Psoas muscle (tissue), 8 donors: ENCODE results near the gene VSTM2B. TPM values are rescaled to one million over a fixed set of nuclear protein-coding genes. Genes with fewer than 3 reads are reported as not detected.

ENCODE experiments used
- ATAC-seq, 4 donors: fragments of 200-7000 bp; cut with Tn5 transposase; one replicate each; pipeline ENCODE4 v1.9.1; 2020; ENCODE audit warnings: moderate library complexity in 3 of 4, mild to moderate bottlenecking in 2 of 4
- DNase-seq, 2 donors: peaks; one replicate each; pipeline ENCODE4 v3.0.0-alpha.2; 2020
- H3K27ac ChIP-seq: fragments of 200-600 bp; one replicate; pipeline ENCODE4 v1.8.0; 2022
- H3K27me3 ChIP-seq, 3 donors: fragments of 200-600 bp in 1 of 3; one replicate each; pipeline versions ENCODE4 v1.6.1 to v1.8.0; 2013 to 2022; ENCODE audit warnings: low read length in 2 of 3, mild to moderate bottlenecking in 2 of 3, moderate library complexity in 1 of 3; ENCODE audit not compliant: insufficient read depth in 3 of 3
- H3K36me3 ChIP-seq, 2 donors: fragments of 200-600 bp in 1 of 2; one replicate each; pipeline versions ENCODE4 v1.6.1 to v1.8.0; 2013 to 2022; ENCODE audit warnings: low read depth in 1 of 2, mild to moderate bottlenecking in 1 of 2, moderate library complexity in 1 of 2; ENCODE audit not compliant: insufficient read depth in 1 of 2
- H3K4me1 ChIP-seq: fragments of 200-600 bp; one replicate; pipeline ENCODE4 v1.8.0; 2022
- H3K4me3 ChIP-seq: fragments of 200-600 bp; one replicate; pipeline ENCODE4 v1.8.0; 2022; ENCODE audit warnings: mild to moderate bottlenecking
- H3K9me3 ChIP-seq: fragments of 200-600 bp; one replicate; pipeline ENCODE4 v1.8.0; 2022
- CTCF ChIP-seq: fragments of 200-600 bp; IDR thresholded peaks from one replicate; pipeline ENCODE4 v1.8.0; 2022; ENCODE audit warnings: antibody characterized with exemption
- WGBS, 3 donors: extraction: QIAGEN DNeasy Blood & Tissue Kit; methylation state at CpG; one replicate each; pipeline versions ENCODE4 v1.1.6 to v1.1.7; 2013; 5-methylcytosine and 5-hydroxymethylcytosine counted together
- intact Hi-C, 2 donors: fragments of 100-400 bp; cut with DNase I; formaldehyde crosslinking; loops; one replicate each; pipeline versions ENCODE4 v1.11.0 to v1.14.2; 2022
- polyA plus RNA-seq, 3 donors: library from polyadenylated mRNA; stranded (reverse); fragments of 200-250 nt; gene quantifications; one replicate each; pipeline ENCODE4 v1.2.3, GENCODE V29; 2013
- total RNA-seq, 4 donors: library from RNA; stranded (reverse); fragmentation: NEBNext Ultra II Directional in 2 of 4; extraction: Animal tissue kit (Norgen Biotek cat#: 25700) in 2 of 4; gene quantifications; one replicate each; pipeline versions ENCODE4 v1.2.1 to v1.2.4, GENCODE V29; 2021 to 2023
- donor health status: healthy with polysubstance abuse.
- donor health status: DM: no; HTN: no; CAD: no; lungs with moderate emphysema.
- donor health status: Bipolar disorder and iron deficiency.
- donor health status: healthy.
- donor health status: DM: yes; HTN: yes; CAD: no.
- donor health status: DM: no; HTN: no; CAD: no.
- donor health status: DM: no; HTN: no; CAD: no.
- donor health status: DM: yes; HTN: yes; CAD: no.

Gene VSTM2B
- total and polyA plus RNA-seq, 7 donors = not detected

GRCh38 chr19:29609636-29610035, 83.8 kb downstream of the VSTM2B start:
- H3K9me3 ChIP-seq = no peaks in the 10 kb centered on the region
- no peak for DNase-seq
- peak overlapping the region; percentile 71 for H3K27ac ChIP-seq

GRCh38 chr19:29610213-29610573, 84.4 kb downstream of the VSTM2B start:
- Histone ChIP-seq H3K27ac (peak overlapping the region; percentile 71), H3K36me3 (peaks cover 0 to 64% of the 10 kb centered on the region in 2 donors), H3K4me3 (no peak overlapping the region), H3K9me3 (no peaks in the 10 kb centered on the region), H3K27me3 (no peaks in the 10 kb centered on the region), H3K4me1 (peaks cover 19% of the 10 kb centered on the region)
- ATAC-seq = no peak
- DNase-seq = no peak
- intact Hi-C loops = loop anchor here (1.0 to 10.0 kb wide), 5 partner anchors 53 to 265 kb away; no protein-coding TSS in a partner anchor
- 71 to 81% (median 72%) methylated on average over 21 to 22 of the region's 22 CpGs for WGBS, 3 donors
- no peak for TF ChIP-seq CTCF

More at GRCh38 chr19:29609636-29610035, 83.8 kb downstream of the VSTM2B start:
- ATAC-seq = no peak
- no peak overlapping the region for H3K4me3 ChIP-seq
- H3K4me1 ChIP-seq = peaks cover 22% of the 10 kb centered on the region
- intact Hi-C loops = loop anchor here (1.0 to 10.0 kb wide), 5 partner anchors 53 to 265 kb away; no protein-coding TSS in a partner anchor
- 91 to 93% (median 92%) methylated on average over 11 of the region's 11 CpGs for WGBS, 3 donors
- peaks cover 0 to 58% of the 10 kb centered on the region in 2 donors for H3K36me3 ChIP-seq
- no peak for TF ChIP-seq CTCF
- H3K27me3 ChIP-seq = no peaks in the 10 kb centered on the region

- DNase-seq = peak; percentile 82 to 90
- WGBS, 3 donors = 35 to 40% (median 36%) methylated on average over 19 of the region's 19 CpGs
- peak overlapping the region; percentile 71 for H3K27ac ChIP-seq
- peaks cover 16% of the 10 kb centered on the region for H3K4me1 ChIP-seq
- H3K27me3 ChIP-seq = no peaks in the 10 kb centered on the region
- intact Hi-C loops = loop anchor here (1.0 to 10.0 kb wide), 5 partner anchors 52 to 264 kb away; no protein-coding TSS in a partner anchor
- peaks cover under 1 to 69% of the 10 kb centered on the region in 2 donors for H3K36me3 ChIP-seq
- TF ChIP-seq CTCF = peak; percentile 89
- ATAC-seq = peak; percentile 83 to 86 (median 86)
- no peak overlapping the region for H3K4me3 ChIP-seq
- H3K9me3 ChIP-seq = no peaks in the 10 kb centered on the region
Measured at GRCh38 chr19:29610574-29611271, 84.9 kb downstream of the VSTM2B start.

GRCh38 chr19:29612121-29612520, 86.3 kb downstream of the VSTM2B start:
- no peak for ATAC-seq
- 91 to 95% (median 92%) methylated on average over 9 of the region's 9 CpGs for WGBS, 3 donors

More at GRCh38 chr19:29612121-29612520, 86.3 kb downstream of the VSTM2B start:
- Histone ChIP-seq H3K4me1 (peaks cover 12% of the 10 kb centered on the region), H3K27ac (no peak overlapping the region), H3K27me3 (no peaks in the 10 kb centered on the region), H3K9me3 (no peaks in the 10 kb centered on the region), H3K4me3 (no peak overlapping the region), H3K36me3 (peaks cover 3 to 79% of the 10 kb centered on the region in 2 donors)
- intact Hi-C loops = loop anchor here in 1 of 2 donors (10.0 kb wide), 1 partner anchor 263 kb away; no protein-coding TSS in a partner anchor
- no peak for DNase-seq
- TF ChIP-seq CTCF = no peak
